Small intestine (tissue), 7 donors: ENCODE measurements around the gene ZIM2. TPM values are rescaled to one million over a fixed set of nuclear protein-coding genes. Genes with fewer than 3 reads are reported as not detected.

Source experiments
- DNase-seq, 2 donors: peaks; one replicate each; pipeline versions ENCODE4 v3.0.0 to v3.0.0-alpha.2; 2013
- FAIRE-seq: peaks from 2 replicates; lab custom pipeline; 2012; peaks lifted over from hg19 to GRCh38; lab: Jason Lieb, UNC
- H3K27ac ChIP-seq, 3 donors: one replicate each; pipeline ENCODE4 v1.5.1; 2013; ENCODE audit warnings: low read length in 2 of 3, mild to moderate bottlenecking in 2 of 3, control low read depth in 1 of 3, inconsistent platforms in 1 of 3, low read depth in 1 of 3, moderate library complexity in 1 of 3
- H3K27me3 ChIP-seq, 3 donors: one replicate each; pipeline ENCODE4 v1.6.1; 2013; ENCODE audit warnings: low read length in 3 of 3, inconsistent platforms in 1 of 3; ENCODE audit not compliant: control insufficient read depth in 3 of 3, insufficient read depth in 3 of 3
- H3K36me3 ChIP-seq, 3 donors: one replicate each; pipeline ENCODE4 v1.6.1; 2013; ENCODE audit warnings: low read length in 3 of 3, inconsistent platforms in 1 of 3, low read depth in 1 of 3, mild to moderate bottlenecking in 1 of 3, moderate library complexity in 1 of 3; ENCODE audit not compliant: control insufficient read depth in 3 of 3, insufficient read depth in 2 of 3
- H3K4me1 ChIP-seq, 3 donors: one replicate each; pipeline ENCODE4 v1.6.1; 2013; ENCODE audit warnings: low read length in 2 of 3, inconsistent platforms in 1 of 3, low read depth in 1 of 3, mild to moderate bottlenecking in 1 of 3, moderate library complexity in 1 of 3; ENCODE audit not compliant: control insufficient read depth in 3 of 3, insufficient read depth in 2 of 3
- H3K4me3 ChIP-seq, 3 donors: one replicate each; pipeline ENCODE4 v1.5.1; 2013; ENCODE audit warnings: low read length in 3 of 3, control low read depth in 1 of 3, inconsistent platforms in 1 of 3, low read depth in 1 of 3, mild to moderate bottlenecking in 1 of 3, moderate library complexity in 1 of 3
- H3K9me3 ChIP-seq, 2 donors: one replicate each; pipeline ENCODE4 v1.6.1; 2013; ENCODE audit warnings: low read depth in 1 of 2, low read length in 1 of 2; ENCODE audit not compliant: control insufficient read depth in 2 of 2, insufficient read depth in 1 of 2
- WGBS, 3 donors: extraction: QIAGEN DNeasy Blood & Tissue Kit; methylation state at CpG; one replicate each; pipeline ENCODE4 v1.1.7; 2013; 5-methylcytosine and 5-hydroxymethylcytosine counted together
- polyA plus RNA-seq, 4 donors: library from polyadenylated mRNA; stranded (reverse) in 3 of 4; unstranded in 1 of 4; fragments of 200-250 nt in 3 of 4; fragments of 120-200 nt in 1 of 4; gene quantifications; one replicate each; pipeline versions ENCODE4 v1.2.1 to v1.2.3, GENCODE V29; 2013
- donor health status: healthy with polysubstance abuse.
- donor health status: control.
- donor health status: control.
- donor health status: Bipolar disorder and iron deficiency.
- donor health status: healthy.

Gene ZIM2
- polyA plus RNA-seq, 4 donors, result 0.30 TPM; not detected in 3

DNA sequence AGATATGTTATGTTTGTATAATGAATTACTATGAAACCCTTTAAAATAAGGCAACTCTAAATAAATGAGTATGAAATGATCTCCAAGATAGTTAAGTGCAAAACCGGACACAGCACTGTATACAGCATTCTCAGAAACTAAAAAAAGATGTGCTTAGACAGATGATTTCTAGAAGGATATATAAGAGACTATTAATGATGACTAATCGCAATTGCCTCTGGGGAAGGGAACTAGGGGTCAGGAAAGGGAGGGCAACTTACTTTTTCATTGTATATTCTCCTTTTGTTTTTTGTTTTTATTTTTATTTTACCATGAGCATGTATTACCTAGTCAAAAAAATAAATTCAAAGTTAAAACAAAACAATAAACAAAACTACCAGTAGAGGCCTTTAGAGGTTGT is 12.8 kb downstream of the ZIM2 start:
- DNase-seq (no peak), FAIRE-seq (no peak)
- no peaks in the 10 kb centered on the region for H3K9me3 ChIP-seq
- no peak overlapping the region for H3K27ac ChIP-seq
- H3K4me1 ChIP-seq, result no peaks in the 10 kb centered on the region
- peaks cover 0 to 10% (median 0%) of the 10 kb centered on the region in 3 donors for H3K36me3 ChIP-seq
- no peaks in the 10 kb centered on the region for H3K27me3 ChIP-seq
- no peak overlapping the region for H3K4me3 ChIP-seq
- WGBS, 3 donors, result 68 to 79% (median 70%) methylated on average over 2 of the region's 2 CpGs

DNA sequence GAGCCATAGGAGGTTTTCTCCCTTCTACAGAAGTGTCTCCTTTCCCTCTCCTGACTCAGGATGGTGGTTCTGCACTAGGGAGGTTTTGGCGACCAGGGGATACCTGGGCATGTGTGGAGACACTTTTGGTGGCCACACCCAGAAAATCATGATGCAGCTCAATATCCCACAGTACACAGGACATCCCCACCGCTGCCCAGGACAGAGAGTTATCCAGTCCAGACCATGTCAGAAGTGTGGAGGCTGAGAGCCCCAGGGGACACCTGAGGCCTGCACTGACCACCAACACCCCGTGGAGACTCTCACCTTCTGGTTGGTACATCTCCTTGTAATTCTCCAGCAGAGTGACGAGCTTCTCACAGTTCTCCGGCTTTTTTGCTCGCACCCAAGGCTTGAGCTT is 16.6 kb downstream of the ZIM2 start:
- DNase-seq, result no peak
- Histone ChIP-seq H3K9me3 (no peaks in the 10 kb centered on the region), H3K4me1 (no peaks in the 10 kb centered on the region), H3K27ac (no peak overlapping the region), H3K27me3 (no peaks in the 10 kb centered on the region), H3K36me3 (peaks cover 0 to 11% (median 0%) of the 10 kb centered on the region in 3 donors), H3K4me3 (no peak overlapping the region)
- no peak for FAIRE-seq
- 78 to 89% (median 79%) methylated on average over 6 of the region's 6 CpGs for WGBS, 3 donors

DNA sequence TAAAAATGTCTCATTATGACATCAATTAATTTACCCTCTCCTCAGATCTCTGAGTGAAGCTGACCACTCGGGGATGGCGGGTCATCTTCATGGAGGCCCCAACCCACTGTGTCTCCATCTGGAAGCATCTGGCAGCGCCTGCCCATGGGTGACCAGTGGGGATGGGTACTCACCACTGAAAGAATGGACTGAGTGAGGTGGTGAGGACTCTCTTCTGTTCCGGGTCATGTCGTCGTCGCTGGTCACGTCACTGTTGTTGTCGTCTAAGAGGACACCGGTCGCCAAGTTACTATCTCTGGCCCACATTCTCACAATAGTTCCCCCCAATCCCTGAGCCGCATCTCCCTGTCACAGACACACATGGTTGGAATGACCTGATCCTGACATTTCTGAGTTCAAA is 17.1 kb downstream of the ZIM2 start:
- no peak for FAIRE-seq
- no peak overlapping the region for H3K27ac ChIP-seq
- 89 to 94% (median 89%) methylated on average over 12 of the region's 12 CpGs for WGBS, 3 donors

DNA sequence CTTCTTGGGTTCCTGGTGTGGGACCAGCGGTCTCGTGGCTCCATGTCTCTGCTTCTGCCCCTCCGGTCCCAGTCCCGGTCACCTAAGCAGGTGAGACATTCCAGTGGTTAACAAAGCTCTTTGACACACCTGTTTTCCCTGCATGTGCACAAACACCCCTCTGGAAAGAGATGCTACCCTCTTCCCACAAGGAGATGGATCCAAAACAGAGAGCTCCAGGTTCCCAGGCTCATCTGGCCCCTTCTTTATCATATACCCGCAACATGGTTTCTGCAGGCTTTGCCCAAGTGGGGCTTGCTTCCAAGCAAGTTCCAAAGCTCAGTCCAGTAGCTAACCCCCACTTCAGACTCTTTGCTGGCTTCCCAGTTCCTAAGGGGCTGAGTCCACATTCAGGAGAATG is 17.8 kb downstream of the ZIM2 start:
- no peak for FAIRE-seq
- peaks cover 0 to 11% (median 0%) of the 10 kb centered on the region in 3 donors for H3K36me3 ChIP-seq
- 87 to 89% (median 89%) methylated on average over 5 of the region's 5 CpGs for WGBS, 3 donors
- no peaks in the 10 kb centered on the region for H3K4me1 ChIP-seq
- no peak for DNase-seq
- no peak overlapping the region for H3K4me3 ChIP-seq
- H3K27ac ChIP-seq, result no peak overlapping the region
- H3K9me3 ChIP-seq, result no peaks in the 10 kb centered on the region
- no peaks in the 10 kb centered on the region for H3K27me3 ChIP-seq

More for the DNA sequence above, 17.1 kb downstream of the ZIM2 start:
- no peak for DNase-seq
- no peak overlapping the region for H3K4me3 ChIP-seq
- no peaks in the 10 kb centered on the region for H3K27me3 ChIP-seq
- H3K4me1 ChIP-seq, result no peaks in the 10 kb centered on the region
- no peaks in the 10 kb centered on the region for H3K9me3 ChIP-seq
- H3K36me3 ChIP-seq, result peaks cover 0 to 11% (median 0%) of the 10 kb centered on the region in 3 donors

DNA sequence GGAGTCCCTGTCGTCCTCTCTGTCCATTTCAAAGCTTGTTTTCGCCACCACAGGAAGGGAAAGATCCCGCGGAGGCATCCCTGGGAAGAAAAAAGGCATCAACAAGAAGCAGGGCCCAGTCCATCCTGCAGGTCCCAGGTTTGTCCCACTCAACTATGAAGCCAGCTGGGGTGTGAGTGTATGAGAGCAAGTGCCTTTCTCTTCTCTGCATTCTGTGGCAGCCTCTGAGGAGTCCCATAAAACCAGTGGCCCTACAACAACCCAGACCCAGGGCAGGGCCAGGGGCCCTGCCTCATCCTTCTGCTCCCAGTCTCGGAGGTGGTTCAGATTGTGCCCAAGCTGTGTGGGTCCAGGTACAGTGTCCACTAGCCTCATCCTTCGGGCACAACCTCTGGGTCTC is 18.9 kb downstream of the ZIM2 start:
- Histone ChIP-seq H3K36me3 (peaks cover 0 to 11% (median 0%) of the 10 kb centered on the region in 3 donors), H3K27ac (no peak overlapping the region), H3K27me3 (no peaks in the 10 kb centered on the region), H3K9me3 (no peaks in the 10 kb centered on the region), H3K4me3 (no peak overlapping the region), H3K4me1 (no peaks in the 10 kb centered on the region)
- WGBS, 3 donors, result 70 to 78% (median 78%) methylated on average over 6 of the region's 6 CpGs
- DNase-seq, result no peak
- FAIRE-seq, result no peak

DNA sequence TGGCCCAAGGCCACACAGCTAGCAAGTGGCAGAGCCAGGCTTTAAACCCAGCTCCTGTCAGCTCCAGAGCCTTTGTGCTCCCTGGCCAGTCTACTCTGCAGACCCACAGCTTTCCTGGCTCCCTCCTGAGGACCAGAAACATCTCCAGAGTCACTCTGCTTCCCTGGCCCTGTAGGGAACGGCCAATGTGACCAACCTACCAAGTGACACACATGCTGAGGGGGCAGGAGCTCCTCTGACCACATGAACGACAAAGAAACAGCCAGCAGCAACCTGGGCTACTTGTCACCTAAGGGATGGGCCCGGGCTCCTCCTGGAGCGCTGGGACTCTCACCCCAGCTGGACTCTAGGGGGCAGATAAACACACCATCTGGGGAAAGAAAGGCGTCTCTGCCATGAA is 19.3 kb downstream of the ZIM2 start:
- Histone ChIP-seq H3K27ac (no peak overlapping the region), H3K4me1 (no peaks in the 10 kb centered on the region), H3K4me3 (no peak overlapping the region), H3K27me3 (no peaks in the 10 kb centered on the region), H3K9me3 (no peaks in the 10 kb centered on the region), H3K36me3 (peaks cover 0 to 11% (median 0%) of the 10 kb centered on the region in 3 donors)
- WGBS, 3 donors, result 38 to 66% (median 65%) methylated on average over 5 of the region's 5 CpGs
- FAIRE-seq (no peak), DNase-seq (no peak)

DNA sequence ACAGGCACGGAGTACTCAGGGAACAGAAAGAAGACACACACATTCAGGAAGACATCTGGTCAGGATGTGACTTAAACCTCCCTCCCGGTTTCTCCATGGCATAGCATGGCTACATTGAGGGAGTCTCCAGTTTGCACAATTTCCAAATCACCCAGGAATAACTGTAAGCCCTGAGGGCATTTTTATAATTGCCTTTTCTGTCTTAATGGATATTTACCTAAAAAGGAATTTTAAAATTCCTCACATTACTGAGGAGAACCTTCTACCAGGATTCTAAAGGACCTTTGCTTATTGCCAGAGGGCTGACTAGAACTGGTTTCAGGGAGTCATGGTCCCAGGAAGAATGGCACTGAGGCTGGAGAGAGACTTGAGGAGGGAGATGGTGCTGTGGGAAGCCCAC is 21.4 kb downstream of the ZIM2 start:
- Histone ChIP-seq H3K4me3 (no peak overlapping the region), H3K9me3 (no peaks in the 10 kb centered on the region), H3K36me3 (peaks cover 0 to 10% (median 0%) of the 10 kb centered on the region in 3 donors), H3K27ac (no peak overlapping the region), H3K27me3 (no peaks in the 10 kb centered on the region), H3K4me1 (no peaks in the 10 kb centered on the region)
- 68 to 83% (median 79%) methylated on average over 2 of the region's 2 CpGs for WGBS, 3 donors
- FAIRE-seq, result no peak
- no peak for DNase-seq

DNA sequence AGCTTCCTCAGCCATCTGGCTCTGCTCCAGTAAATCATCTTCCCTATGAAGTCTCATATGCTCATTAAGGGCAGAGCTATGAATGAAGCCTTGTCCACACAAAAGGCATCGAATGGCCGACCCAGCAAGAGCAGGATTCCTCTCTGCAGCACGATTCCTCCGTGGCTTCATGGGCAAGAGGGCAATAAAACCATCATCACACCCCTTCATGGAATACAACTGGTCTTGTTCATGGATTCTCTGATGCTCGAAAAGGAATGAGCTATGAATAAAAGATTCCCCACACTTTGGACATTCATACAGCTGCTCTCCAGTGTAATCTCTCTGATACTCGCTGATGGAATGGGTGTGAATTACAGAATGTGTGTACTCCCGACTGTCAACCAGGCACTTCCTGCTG is 25.9 kb downstream of the ZIM2 start:
- Histone ChIP-seq H3K4me1 (no peaks in the 10 kb centered on the region), H3K9me3 (no peaks in the 10 kb centered on the region), H3K27me3 (no peaks in the 10 kb centered on the region), H3K4me3 (no peak overlapping the region), H3K27ac (no peak overlapping the region), H3K36me3 (peaks cover 0 to 2% (median 0%) of the 10 kb centered on the region in 3 donors)
- DNase-seq (no peak), FAIRE-seq (no peak)
- WGBS, 3 donors, result 77 to 85% (median 82%) methylated on average over 7 of the region's 7 CpGs

DNA sequence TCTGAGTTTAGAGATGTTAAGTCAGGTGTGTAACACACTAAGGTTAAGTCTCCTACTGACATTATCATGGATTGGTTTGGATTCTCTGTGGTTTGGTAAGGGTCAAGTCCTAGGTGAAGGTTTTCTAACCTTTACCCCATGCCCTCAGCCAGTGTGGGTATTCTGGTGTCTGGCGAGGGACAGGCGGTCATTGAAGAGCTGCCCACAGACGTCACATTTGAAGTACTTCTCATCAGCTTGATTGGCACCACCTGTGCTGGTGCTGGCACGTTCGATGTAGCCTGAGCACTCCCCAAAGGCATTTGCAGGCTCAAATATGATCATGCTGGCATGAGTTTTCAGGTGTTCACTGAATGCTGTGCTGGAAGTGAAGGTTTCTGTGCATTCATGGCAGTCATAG is 27.0 kb downstream of the ZIM2 start:
- Histone ChIP-seq H3K36me3 (peaks cover 0 to 2% (median 0%) of the 10 kb centered on the region in 3 donors), H3K4me1 (no peaks in the 10 kb centered on the region), H3K4me3 (no peak overlapping the region), H3K9me3 (peaks cover 0 to 1% of the 10 kb centered on the region in 2 donors), H3K27ac (no peak overlapping the region), H3K27me3 (no peaks in the 10 kb centered on the region)
- DNase-seq (no peak), FAIRE-seq (no peak)
- 69 to 88% (median 86%) methylated on average over 5 of the region's 5 CpGs for WGBS, 3 donors
